Sigmoid colon (tissue), 7 donors: Measurements from ENCODE around the gene POLR3GL. TPM values are rescaled to one million over a fixed set of nuclear protein-coding genes. Genes with fewer than 3 reads are reported as not detected.
A peak's percentile ranks its signal among the peaks of the same experiment; 100 is the strongest.
"Not testable (repeated sequence)": the region's sequence is repeated elsewhere in the genome, so short reads cannot be mapped to it uniquely, and the experiment has no call there.

Experiments
- DNase-seq: peaks from one replicate; pipeline ENCODE4 v3.0.0-alpha.2; 2019
- H3K27ac ChIP-seq, 4 donors: fragments of 200-600 bp; sonication (generic); one replicate each; pipeline ENCODE4 v1.5.1; 2016 to 2019; ENCODE audit warnings: mild to moderate bottlenecking in 1 of 4
- H3K27me3 ChIP-seq, 3 donors: fragments of 200-600 bp; sonication (generic); one replicate each; pipeline ENCODE4 v1.5.1; 2019; ENCODE audit warnings: mild to moderate bottlenecking in 1 of 3
- H3K36me3 ChIP-seq, 4 donors: fragments of 200-600 bp; sonication (generic); one replicate each; pipeline ENCODE4 v1.5.1; 2016 to 2019
- H3K4me1 ChIP-seq, 4 donors: fragments of 200-600 bp; sonication (generic); one replicate each; pipeline ENCODE4 v1.5.1; 2017 to 2019
- H3K4me3 ChIP-seq, 4 donors: fragments of 200-600 bp; sonication (generic); one replicate each; pipeline ENCODE4 v1.5.1; 2017 to 2019; ENCODE audit warnings: mild to moderate bottlenecking in 2 of 4, moderate library complexity in 1 of 4
- H3K9me3 ChIP-seq, 4 donors: fragments of 200-600 bp in 3 of 4; sonication (generic) in 3 of 4; one replicate each; pipeline versions ENCODE4 v1.5.1 to v1.6.1; 2013 to 2019
- CTCF ChIP-seq, 4 experiments: fragments of 450-650 bp in 3 of 4; fragments of 200-600 bp in 1 of 4; IDR thresholded peaks; one replicate each; pipeline ENCODE4 v1.5.1; 2016 to 2019; ENCODE audit warnings: antibody characterized with exemption in 4 of 4, mild to moderate bottlenecking in 3 of 4, moderate library complexity in 2 of 4
- EP300 ChIP-seq, 4 donors: sonication (generic); formaldehyde crosslinking; IDR thresholded peaks; one replicate each; pipeline ENCODE4 v1.6.1; 2017; ENCODE audit warnings: antibody characterized with exemption in 4 of 4
- POLR2A ChIP-seq, 2 donors: fragments of 450-650 bp; IDR thresholded peaks; one replicate each; pipeline ENCODE4 v1.6.1; 2016; ENCODE audit warnings: antibody characterized with exemption in 2 of 2, mild to moderate bottlenecking in 2 of 2, moderate library complexity in 2 of 2
- POLR2AphosphoS5 ChIP-seq, 4 donors: sonication (generic); formaldehyde crosslinking; IDR thresholded peaks; one replicate each; pipeline ENCODE4 v1.6.1; 2017; ENCODE audit warnings: antibody characterized with exemption in 4 of 4
- WGBS, 2 donors: extraction: QIAGEN DNeasy Blood & Tissue Kit; methylation state at CpG; one replicate each; pipeline ENCODE4 v1.1.7; 2013; 5-methylcytosine and 5-hydroxymethylcytosine counted together
- intact Hi-C: fragments of 100-400 bp; cut with DNase I; formaldehyde crosslinking; loops from one replicate; pipeline ENCODE4 v1.15.1; 2023
- polyA plus RNA-seq, 3 donors: library from polyadenylated mRNA; stranded (reverse); fragments of 200-250 nt; gene quantifications; one replicate each; pipeline ENCODE4 v1.2.3, GENCODE V29; 2013
- total RNA-seq, 4 donors: library from RNA; depleted of rRNA; stranded (reverse); fragments of >200 nt; gene quantifications; one replicate each; pipeline ENCODE4 v1.1.0, GENCODE V29; 2016
- donor health status: healthy with polysubstance abuse.
- donor health status: Bipolar disorder and iron deficiency.
- donor health status: healthy.

The POLR3GL gene
- total and polyA plus RNA-seq, 7 donors = 23.1 to 47.4 (median 32.8) TPM

GRCh38 chr1:145927063-145927886, 37.2 kb upstream of the POLR3GL start, which contains the start of gene RBM8A:
Gene RBM8A, minus strand, starts transcription at chr1:145927484. Its CDS starts 58 bp downstream, at chr1:145927426.
- peak; percentile 98 for DNase-seq
- peak within 1 kb of the TSS; percentile 90 to 93 (median 92) for H3K27ac ChIP-seq
- peaks cover 0 to 36% (median 0%) of the 10 kb centered on the region in 4 donors for H3K36me3 ChIP-seq
- H3K4me1 ChIP-seq = peaks cover 0 to 20% (median 19%) of the 10 kb centered on the region in 4 donors
- TF ChIP-seq POLR2AphosphoS5 (IDR thresholded peaks at IDR 0.05) (peak; percentile 99 to 100 (median 99)), CTCF (IDR thresholded peaks at IDR 0.05) (peak; percentile 15 to 79 (median 68)), POLR2A (IDR thresholded peaks at IDR 0.05) (peak; percentile 98 to 99), EP300 (IDR thresholded peaks at IDR 0.05) (no peak)
- 0% methylated on average over 41 of the region's 41 CpGs for WGBS, 2 donors
- H3K4me3 ChIP-seq = peak within 1 kb of the TSS; percentile 58 to 70 (median 66)
- no peaks in the 10 kb centered on the region for H3K27me3 ChIP-seq
- no peaks in the 10 kb centered on the region for H3K9me3 ChIP-seq
- intact Hi-C loops = loop anchor here (2.0 kb wide), 1 partner anchor 34 kb away; no protein-coding TSS in a partner anchor

DNA sequence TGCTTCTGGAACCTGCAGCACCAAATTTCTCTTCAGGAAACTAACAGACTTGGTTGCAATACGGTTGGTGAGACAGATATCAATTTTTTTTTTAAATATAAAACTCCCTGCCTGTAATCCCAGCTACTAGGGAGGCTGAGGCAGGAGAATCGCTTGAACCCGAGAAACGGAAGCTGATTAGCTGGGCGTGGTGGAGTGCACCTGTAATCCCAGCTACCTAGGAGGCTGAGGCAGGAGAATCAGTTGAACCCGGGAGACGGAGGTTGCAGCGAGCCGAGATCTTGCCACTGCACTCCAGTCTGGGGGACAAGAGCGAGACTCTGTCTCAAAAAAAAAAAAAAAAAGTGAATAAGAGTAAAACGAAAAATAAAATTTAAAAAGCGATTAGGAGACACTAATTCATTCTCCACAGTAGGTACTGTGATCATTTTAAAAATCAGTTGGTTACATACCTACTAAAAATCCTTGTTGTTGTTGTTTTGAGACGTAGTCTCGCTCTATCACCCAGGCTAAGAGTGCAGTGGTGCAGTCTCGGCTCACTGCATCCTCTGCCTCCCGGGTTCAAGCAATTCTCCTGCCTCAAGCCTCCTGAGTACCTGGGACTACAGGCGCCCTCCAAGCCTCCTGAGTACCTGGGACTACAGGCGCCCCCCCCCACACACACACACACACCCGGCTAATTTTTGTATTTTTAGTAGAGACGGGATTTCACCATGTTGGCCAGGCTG, 36.4 kb upstream of the POLR3GL start:
- Histone ChIP-seq H3K4me1 (peaks cover 0 to 20% (median 19%) of the 10 kb centered on the region in 4 donors), H3K27ac (peak overlapping the region; percentile 90 to 93 (median 92)), H3K27me3 (no peaks in the 10 kb centered on the region), H3K9me3 (no peaks in the 10 kb centered on the region), H3K4me3 (peak overlapping the region; percentile 58 to 70 (median 66)), H3K36me3 (peaks cover 0 to 39% (median 0%) of the 10 kb centered on the region in 4 donors)
- intact Hi-C loops = loop anchor here (2.0 kb wide), 1 partner anchor 33 kb away; no protein-coding TSS in a partner anchor
- no peak for TF ChIP-seq CTCF (IDR thresholded peaks at IDR 0.05)
- no peak for TF ChIP-seq EP300 (IDR thresholded peaks at IDR 0.05)
- no peak for TF ChIP-seq POLR2AphosphoS5 (IDR thresholded peaks at IDR 0.05)
- no peak for TF ChIP-seq POLR2A (IDR thresholded peaks at IDR 0.05)
- whole genome bisulfite sequencing, 2 donors = 54 to 60% methylated on average over 20 of the region's 20 CpGs
- DNase-seq = no peak

GRCh38 chr1:145932522-145933009, 31.9 kb upstream of the POLR3GL start:
- H3K9me3 ChIP-seq, H3K4me1 ChIP-seq, H3K27ac ChIP-seq, DNase-seq, intact Hi-C loops, H3K4me3 ChIP-seq, H3K27me3 ChIP-seq: not testable (repeated sequence)
- 30 to 67% methylated on average over 9 of the region's 9 CpGs for WGBS, 2 donors
- H3K36me3 ChIP-seq = peaks cover 11 to 65% (median 17%) of the 10 kb centered on the region in 4 donors

GRCh38 chr1:145935708-145936107, 28.8 kb upstream of the POLR3GL start:
- H3K9me3 ChIP-seq = no peaks in the 10 kb centered on the region
- peaks cover 13 to 86% (median 18%) of the 10 kb centered on the region in 4 donors for H3K36me3 ChIP-seq
- no peak overlapping the region for H3K27ac ChIP-seq
- intact Hi-C loops = loop anchor here (2.0 kb wide), 1 partner anchor 15 kb away; no protein-coding TSS in a partner anchor
- H3K4me3 ChIP-seq = no peak overlapping the region
- H3K4me1 ChIP-seq = no peaks in the 10 kb centered on the region
- DNase-seq = no peak
- TF ChIP-seq POLR2A (IDR thresholded peaks at IDR 0.05) (no peak), EP300 (IDR thresholded peaks at IDR 0.05) (no peak), CTCF (IDR thresholded peaks at IDR 0.05) (no peak), POLR2AphosphoS5 (IDR thresholded peaks at IDR 0.05) (no peak)
- no peaks in the 10 kb centered on the region for H3K27me3 ChIP-seq

- peaks cover 13 to 84% (median 18%) of the 10 kb centered on the region in 4 donors for H3K36me3 ChIP-seq
- H3K4me3 ChIP-seq = no peak overlapping the region
- H3K27ac ChIP-seq = no peak overlapping the region
Measured at GRCh38 chr1:145936247-145936646, 28.2 kb upstream of the POLR3GL start.

More at GRCh38 chr1:145936247-145936646, 28.2 kb upstream of the POLR3GL start:
- no peaks in the 10 kb centered on the region for H3K4me1 ChIP-seq
- H3K9me3 ChIP-seq = no peaks in the 10 kb centered on the region
- WGBS, 2 donors = 91 to 94% methylated on average over 8 of the region's 8 CpGs
- intact Hi-C loops = no loop called here
- H3K27me3 ChIP-seq = no peaks in the 10 kb centered on the region
- DNase-seq = no peak
- TF ChIP-seq POLR2AphosphoS5 (IDR thresholded peaks at IDR 0.05) (no peak), CTCF (IDR thresholded peaks at IDR 0.05) (no peak), POLR2A (IDR thresholded peaks at IDR 0.05) (no peak)
